Measurements from ENCODE around the gene HIVEP3.

GRCh38 chr1:41774471-41774990 lies 144.2 kb downstream of the HIVEP3 start:
- no peak for TF ChIP-seq ZNF624 (tag by site-specific recombination; IDR thresholded peaks at IDR 0.05)
- TF ChIP-seq KLF7 (tag by site-specific recombination; IDR thresholded peaks at IDR 0.05; ENCODE audit: borderline replicate concordance), result no peak
- no peak for TF ChIP-seq ZNF660 (tag by site-specific recombination; IDR thresholded peaks at IDR 0.05)
- TF ChIP-seq CTCF (tag by site-specific recombination; IDR thresholded peaks at IDR 0.05), result no peak
- no peak for TF ChIP-seq GFI1B (tag by site-specific recombination; IDR thresholded peaks at IDR 0.05)
- TF ChIP-seq, protein P1, sequence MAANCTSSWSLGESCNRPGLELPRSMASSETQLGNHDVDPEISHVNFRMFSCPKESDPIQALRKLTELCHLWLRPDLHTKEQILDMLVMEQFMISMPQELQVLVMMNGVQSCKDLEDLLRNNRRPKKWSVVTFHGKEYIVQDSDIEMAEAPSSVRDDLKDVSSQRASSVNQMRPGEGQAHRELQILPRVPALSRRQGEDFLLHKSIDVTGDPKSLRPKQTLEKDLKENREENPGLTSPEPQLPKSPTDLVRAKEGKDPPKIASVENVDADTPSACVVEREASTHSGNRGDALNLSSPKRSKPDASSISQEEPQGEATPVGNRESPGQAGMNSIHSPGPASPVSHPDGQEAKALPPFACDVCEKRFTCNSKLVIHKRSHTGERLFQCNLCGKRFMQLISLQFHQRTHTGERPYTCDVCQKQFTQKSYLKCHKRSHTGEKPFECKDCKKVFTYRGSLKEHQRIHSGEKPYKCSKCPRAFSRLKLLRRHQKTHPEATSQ (tag by site-specific recombination; IDR thresholded peaks at IDR 0.05), result no peak
- no peak for TF ChIP-seq ZNF324 (tag by site-specific recombination; IDR thresholded peaks at IDR 0.05)
- no peak for TF ChIP-seq ZNF280C (tag by site-specific recombination; IDR thresholded peaks at IDR 0.05)
- TF ChIP-seq YY1 (tag by site-specific recombination; IDR thresholded peaks at IDR 0.05), result no peak
- TF ChIP-seq ZNF645 (tag by site-specific recombination; IDR thresholded peaks at IDR 0.05), result no peak
- TF ChIP-seq ZNF121 (tag by site-specific recombination; IDR thresholded peaks at IDR 0.05), result no peak
- TF ChIP-seq ZNF561 (tag by site-specific recombination; IDR thresholded peaks at IDR 0.05; ENCODE audit: borderline replicate concordance), result no peak
- TF ChIP-seq ZNF610 (tag by site-specific recombination; IDR thresholded peaks at IDR 0.05; ENCODE audit: borderline replicate concordance), result no peak

Measured in HEK293 (cell line).